ENCODE data around the gene AHRR.

DNA sequence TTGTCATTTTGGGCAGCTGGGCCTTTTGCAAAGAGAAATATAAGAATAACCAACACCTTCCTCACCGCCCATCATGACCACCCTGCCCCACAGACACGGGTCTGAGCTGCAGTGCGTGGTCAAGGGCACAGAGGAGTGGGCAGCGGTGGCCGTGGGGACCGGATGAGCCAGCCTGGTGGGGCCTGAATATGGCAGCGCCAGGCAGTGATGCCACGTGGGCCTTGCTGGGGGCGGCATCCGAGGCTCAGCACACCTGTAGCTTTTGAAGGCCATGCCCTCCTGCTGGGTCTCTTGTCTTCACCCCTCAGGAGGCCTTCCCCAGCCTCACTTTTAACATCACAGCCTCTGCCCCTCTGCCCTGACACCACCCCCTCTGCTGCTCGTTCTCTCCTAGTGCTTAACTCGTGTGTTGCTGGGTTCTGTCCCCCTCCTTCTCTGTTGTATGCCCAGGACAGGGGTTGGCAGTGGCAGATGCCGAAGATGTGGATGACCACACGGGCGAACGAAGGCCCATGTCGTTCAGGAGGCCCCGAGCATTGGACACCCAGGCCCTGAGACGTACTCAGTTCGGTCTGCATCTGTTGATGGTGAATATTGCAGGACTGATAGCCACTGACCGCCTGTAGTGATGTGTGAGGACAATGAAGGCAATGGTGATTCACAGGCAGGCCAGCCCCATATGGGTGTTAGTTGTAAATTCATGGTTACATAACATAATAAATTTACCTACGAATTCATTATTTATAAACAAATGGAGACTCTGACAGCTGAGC is 46.0 kb downstream of the AHRR start:
- TF ChIP-seq, protein P1, sequence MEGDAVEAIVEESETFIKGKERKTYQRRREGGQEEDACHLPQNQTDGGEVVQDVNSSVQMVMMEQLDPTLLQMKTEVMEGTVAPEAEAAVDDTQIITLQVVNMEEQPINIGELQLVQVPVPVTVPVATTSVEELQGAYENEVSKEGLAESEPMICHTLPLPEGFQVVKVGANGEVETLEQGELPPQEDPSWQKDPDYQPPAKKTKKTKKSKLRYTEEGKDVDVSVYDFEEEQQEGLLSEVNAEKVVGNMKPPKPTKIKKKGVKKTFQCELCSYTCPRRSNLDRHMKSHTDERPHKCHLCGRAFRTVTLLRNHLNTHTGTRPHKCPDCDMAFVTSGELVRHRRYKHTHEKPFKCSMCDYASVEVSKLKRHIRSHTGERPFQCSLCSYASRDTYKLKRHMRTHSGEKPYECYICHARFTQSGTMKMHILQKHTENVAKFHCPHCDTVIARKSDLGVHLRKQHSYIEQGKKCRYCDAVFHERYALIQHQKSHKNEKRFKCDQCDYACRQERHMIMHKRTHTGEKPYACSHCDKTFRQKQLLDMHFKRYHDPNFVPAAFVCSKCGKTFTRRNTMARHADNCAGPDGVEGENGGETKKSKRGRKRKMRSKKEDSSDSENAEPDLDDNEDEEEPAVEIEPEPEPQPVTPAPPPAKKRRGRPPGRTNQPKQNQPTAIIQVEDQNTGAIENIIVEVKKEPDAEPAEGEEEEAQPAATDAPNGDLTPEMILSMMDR (IDR thresholded peaks at IDR 0.05) = no peak
- TF ChIP-seq POLR2A (IDR thresholded peaks at IDR 0.05) = no peak
